ENCODE results near the gene MPO.

- no peak for TF ChIP-seq CTCF (IDR thresholded peaks at IDR 0.05; ENCODE audit: poor library complexity)
- no peak for TF ChIP-seq EZH2 (IDR thresholded peaks at IDR 0.05; ENCODE audit: borderline replicate concordance)
Measured at GRCh38 chr17:58314706-58315015, 33.9 kb upstream of the MPO start.

All from hepatocyte (in vitro differentiated cells).